Measurements from ENCODE around the gene ANOS1.
"Not testable (repeated sequence)": the region's sequence is repeated elsewhere in the genome, so short reads cannot be mapped to it uniquely, and the experiment has no call there.

The ANOS1 gene

GRCh38 chrX:8591501-8591900, 140.4 kb downstream of the ANOS1 start:
- DNase-seq = no peak

DNA sequence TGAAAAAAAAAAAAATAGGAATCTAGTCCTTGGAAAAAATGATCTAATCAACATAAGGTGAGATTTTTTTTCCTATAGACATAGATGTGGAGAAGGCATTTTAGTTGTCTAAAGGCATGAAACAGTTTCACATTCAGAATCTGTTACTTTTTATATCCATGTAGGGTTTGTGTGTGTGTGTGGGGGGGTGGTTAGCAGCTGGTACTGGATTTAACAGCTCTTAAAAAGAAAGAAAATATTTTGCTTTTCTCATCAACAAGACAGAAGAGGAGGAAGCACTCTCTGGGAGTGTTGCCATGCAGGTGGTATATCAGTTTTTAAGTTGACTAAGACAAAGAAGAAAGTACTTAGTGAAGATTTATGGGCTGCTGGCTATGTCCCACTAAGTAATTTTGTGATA, 145.0 kb downstream of the ANOS1 start:
- DNase-seq = no peak

DNA sequence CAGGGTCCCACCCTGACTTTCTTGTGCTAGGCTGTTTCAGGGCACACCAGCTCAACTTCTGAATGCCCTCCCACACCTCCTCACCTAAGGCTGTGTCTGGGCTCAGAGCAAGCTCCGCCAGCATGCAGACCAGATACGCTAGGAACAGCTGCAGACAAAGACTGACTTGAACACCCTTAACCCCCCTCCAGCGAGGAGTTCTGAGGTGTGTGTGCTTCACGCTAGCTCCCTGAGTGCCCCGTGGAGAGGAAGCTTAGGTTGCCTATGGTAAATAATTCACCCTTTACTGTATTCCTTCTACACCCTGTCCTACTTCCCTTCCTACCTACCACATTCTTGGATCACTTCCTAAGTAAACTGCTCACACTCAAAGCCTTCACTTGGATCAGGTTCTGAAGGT, 152.3 kb downstream of the ANOS1 start:
- DNase-seq = no peak

GRCh38 chrX:8576821-8577220, 155.1 kb downstream of the ANOS1 start:
- no peak for DNase-seq

DNA sequence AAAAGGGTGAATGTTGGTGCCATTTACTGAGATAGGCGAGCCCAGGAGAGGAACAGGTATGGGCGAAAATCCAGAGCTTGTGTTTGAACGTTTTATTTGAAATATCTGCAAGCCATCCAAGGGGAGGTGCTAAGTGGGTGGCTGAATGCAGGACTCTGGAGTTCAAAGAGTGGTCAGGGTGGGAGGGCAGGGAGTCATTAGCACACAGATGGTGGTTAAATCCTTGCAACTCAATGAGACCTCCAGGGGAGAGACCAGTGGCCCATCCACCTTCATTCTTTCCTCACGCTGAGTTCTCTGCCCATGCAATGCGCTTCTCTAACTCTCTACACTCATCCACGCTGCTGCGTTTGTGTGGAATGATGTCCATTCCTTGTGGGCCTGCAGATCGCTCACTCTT, 166.2 kb downstream of the ANOS1 start:
- DNase-seq = no peak

- no peak for DNase-seq
Observed at GRCh38 chrX:8548446-8548845, 183.5 kb downstream of the ANOS1 start.

GRCh38 chrX:8546715-8547114, 185.2 kb downstream of the ANOS1 start:
- no peak for DNase-seq

DNA sequence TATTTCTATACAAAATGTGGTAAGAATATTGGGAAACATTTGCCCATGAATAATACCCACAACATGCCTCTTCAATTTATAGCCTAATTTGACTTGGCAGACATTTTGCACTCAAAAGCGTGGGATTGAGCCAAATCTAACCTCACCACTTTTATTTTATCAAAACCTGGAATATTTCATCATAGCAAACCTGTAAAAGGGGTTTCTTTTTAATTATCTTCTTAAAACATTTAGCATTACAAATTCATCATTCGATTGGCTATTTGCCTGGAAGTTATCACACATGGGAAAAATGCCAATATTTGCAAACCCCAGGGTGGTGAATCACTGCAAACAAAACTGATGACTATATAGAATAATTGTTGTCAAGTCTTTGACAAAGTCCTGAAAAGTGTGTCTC, 211.1 kb downstream of the ANOS1 start:
- DNase-seq = no peak

- DNase-seq = no peak
Observed at GRCh38 chrX:8520178-8520577, 211.8 kb downstream of the ANOS1 start.

GRCh38 chrX:8504451-8504850, 227.5 kb downstream of the ANOS1 start:
- DNase-seq = no peak

DNA sequence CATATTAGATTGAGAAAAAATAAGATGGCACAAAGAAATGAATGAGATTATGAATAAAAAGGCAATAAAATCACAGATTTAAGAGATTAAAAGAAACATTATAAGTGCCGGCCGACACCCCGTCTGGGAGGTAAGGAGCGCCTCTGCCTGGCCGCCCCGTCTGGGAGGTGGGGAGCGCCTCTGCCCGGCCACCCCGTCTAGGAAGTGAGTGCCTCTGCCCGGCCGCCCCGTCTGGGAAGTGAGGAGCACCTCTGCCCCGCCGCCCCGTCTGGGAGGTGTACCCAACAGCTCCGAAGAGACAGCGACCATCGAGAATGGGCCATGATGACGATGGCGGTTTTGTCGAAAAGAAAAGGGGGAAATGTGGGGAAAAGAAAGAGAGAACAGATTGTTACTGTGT, 229.8 kb downstream of the ANOS1 start:
- not testable (repeated sequence) for DNase-seq

- no peak for DNase-seq
Observed at GRCh38 chrX:8500203-8500602, 231.7 kb downstream of the ANOS1 start.

- DNase-seq = not testable (repeated sequence)
Observed at GRCh38 chrX:8495036-8495435, 236.9 kb downstream of the ANOS1 start.

- no peak for DNase-seq
Observed at GRCh38 chrX:8484360-8484949, 247.5 kb downstream of the ANOS1 start.

Measured in CD4-positive, alpha-beta T cell treated with Interleukin-15 for 1 hour (primary cell).